Adipose tissue (tissue), 3 donors: ENCODE data around the gene FAM181A. TPM values are rescaled to one million over a fixed set of nuclear protein-coding genes. Genes with fewer than 3 reads are reported as not detected.

Experiments used
- H3K27ac ChIP-seq: one replicate; pipeline ENCODE4 v1.5.1; 2013; ENCODE audit warnings: low read depth, low read length
- WGBS, 3 donors: extraction: QIAGEN DNeasy Blood & Tissue Kit; methylation state at CpG; one replicate each; pipeline ENCODE4 v1.1.7; 2013; 5-methylcytosine and 5-hydroxymethylcytosine counted together
- polyA plus RNA-seq, 3 donors: library from polyadenylated mRNA; stranded (reverse); fragments of 200-250 nt; gene quantifications; one replicate each; pipeline ENCODE4 v1.2.3, GENCODE V29; 2013
- donor health status: healthy with polysubstance abuse.
- donor health status: Bipolar disorder and iron deficiency.
- donor health status: healthy.

FAM181A gene
- polyA plus RNA-seq, 3 donors: not detected

- 88 to 94% (median 91%) methylated on average over 10 of the region's 10 CpGs for WGBS, 3 donors
- no peak overlapping the region for H3K27ac ChIP-seq
Measured at GRCh38 chr14:93943052-93943451, 15.9 kb downstream of the FAM181A start.

GRCh38 chr14:93943930-93944329 lies 16.8 kb downstream of the FAM181A start:
- 86 to 91% (median 87%) methylated on average over 9 of the region's 9 CpGs for WGBS, 3 donors
- H3K27ac ChIP-seq: no peak overlapping the region

- H3K27ac ChIP-seq: no peak overlapping the region
Measured at GRCh38 chr14:93944348-93945069, 17.4 kb downstream of the FAM181A start.

GRCh38 chr14:93945070-93945399 lies 17.9 kb downstream of the FAM181A start:
- 84 to 91% (median 91%) methylated on average over 5 of the region's 5 CpGs for WGBS, 3 donors
- H3K27ac ChIP-seq: no peak overlapping the region

More at GRCh38 chr14:93944348-93945069, 17.4 kb downstream of the FAM181A start:
- WGBS, 3 donors: 79 to 87% (median 87%) methylated on average over 16 of the region's 16 CpGs

GRCh38 chr14:93946104-93946503 lies 19.0 kb downstream of the FAM181A start:
- H3K27ac ChIP-seq: no peak overlapping the region
- whole genome bisulfite sequencing, 3 donors: 55 to 86% (median 58%) methylated on average over 6 of the region's 6 CpGs

- 61 to 86% (median 80%) methylated on average over 7 of the region's 7 CpGs for WGBS, 3 donors
- no peak overlapping the region for H3K27ac ChIP-seq
Measured at GRCh38 chr14:93946541-93947090, 19.5 kb downstream of the FAM181A start.

GRCh38 chr14:93947282-93947681 lies 20.1 kb downstream of the FAM181A start:
- H3K27ac ChIP-seq: no peak overlapping the region
- WGBS, 3 donors: 84 to 93% (median 85%) methylated on average over 19 of the region's 19 CpGs

- WGBS, 3 donors: 89 to 91% (median 91%) methylated on average over 13 of the region's 13 CpGs
Measured at GRCh38 chr14:93949511-93950075, 22.4 kb downstream of the FAM181A start.

GRCh38 chr14:93950948-93951634 lies 23.9 kb downstream of the FAM181A start:
- WGBS, 3 donors: 84 to 88% (median 87%) methylated on average over 20 of the region's 20 CpGs
- no peak overlapping the region for H3K27ac ChIP-seq

More at GRCh38 chr14:93949511-93950075, 22.4 kb downstream of the FAM181A start:
- no peak overlapping the region for H3K27ac ChIP-seq

- 56 to 72% (median 62%) methylated on average over 7 of the region's 7 CpGs for WGBS, 3 donors
- no peak overlapping the region for H3K27ac ChIP-seq
Measured at GRCh38 chr14:93951635-93952540, 24.7 kb downstream of the FAM181A start.

- WGBS, 3 donors: 75 to 91% (median 87%) methylated on average over 3 of the region's 3 CpGs
- H3K27ac ChIP-seq: no peak overlapping the region
Measured at GRCh38 chr14:93952829-93953228, 25.7 kb downstream of the FAM181A start.

GRCh38 chr14:93953263-93953662 lies 26.1 kb downstream of the FAM181A start:
- WGBS, 3 donors: 43 to 72% (median 51%) methylated on average over 14 of the region's 14 CpGs
- H3K27ac ChIP-seq: no peak overlapping the region

GRCh38 chr14:93953739-93954515 lies 26.8 kb downstream of the FAM181A start:
- WGBS, 3 donors: 76 to 86% (median 86%) methylated on average over 18 of the region's 18 CpGs
- H3K27ac ChIP-seq: no peak overlapping the region

- 90 to 95% (median 91%) methylated on average over 4 of the region's 4 CpGs for WGBS, 3 donors
- no peak overlapping the region for H3K27ac ChIP-seq
Measured at GRCh38 chr14:93954516-93954830, 27.3 kb downstream of the FAM181A start.

- H3K27ac ChIP-seq: no peak overlapping the region
- 36 to 54% (median 37%) methylated on average over 19 of the region's 19 CpGs for WGBS, 3 donors
Measured at GRCh38 chr14:93954900-93955849, 28.0 kb downstream of the FAM181A start.

- WGBS, 3 donors: 48 to 73% (median 53%) methylated on average over 7 to 8 of the region's 8 CpGs
- H3K27ac ChIP-seq: no peak overlapping the region
Measured at GRCh38 chr14:93955850-93956481, 28.8 kb downstream of the FAM181A start.
